Karpas-422 (cell line): Measurements from ENCODE around the gene POU6F2. TPM values are rescaled to one million over a fixed set of nuclear protein-coding genes. Genes with fewer than 3 reads are reported as not detected.
"Not testable (repeated sequence)": the region's sequence is repeated elsewhere in the genome, so short reads cannot be mapped to it uniquely, and the experiment has no call there.

ENCODE experiments used
- DNase-seq: peaks from one replicate; pipeline ENCODE4 v3.0.0-alpha.2; 2015
- H2AFZ ChIP-seq: fragments of 200-600 bp; sonication (generic); 2 replicates; pipeline ENCODE4 v1.6.1; 2014; ENCODE audit warnings: antibody characterized with exemption, low read length, mixed read lengths
- H3K27ac ChIP-seq: fragments of 200-600 bp; sonication (generic); 2 replicates; pipeline ENCODE4 v1.5.1; 2014; ENCODE audit warnings: mild to moderate bottlenecking, low read length, moderate library complexity
- H3K27me3 ChIP-seq: fragments of 200-600 bp; sonication (generic); 2 replicates; pipeline ENCODE4 v1.6.1; 2014; ENCODE audit warnings: low read length, mixed read lengths
- H3K36me3 ChIP-seq: fragments of 200-600 bp; sonication (generic); 2 replicates; pipeline ENCODE4 v1.6.1; 2014; ENCODE audit warnings: low read length, mixed read lengths; ENCODE audit not compliant: insufficient read depth
- H3K4me1 ChIP-seq: fragments of 200-600 bp; sonication (generic); 2 replicates; pipeline ENCODE4 v1.6.1; 2014; ENCODE audit warnings: mild to moderate bottlenecking, low read length, mixed read lengths
- H3K4me2 ChIP-seq: fragments of 200-600 bp; sonication (generic); 2 replicates; pipeline ENCODE4 v1.6.1; 2014; ENCODE audit warnings: low read length, low read depth, mild to moderate bottlenecking; ENCODE audit not compliant: poor library complexity, severe bottlenecking
- H3K4me3 ChIP-seq: fragments of 200-600 bp; sonication (generic); 2 replicates; pipeline ENCODE4 v1.5.1; 2014; ENCODE audit warnings: mild to moderate bottlenecking, antibody characterized with exemption, low read length, mixed read lengths
- H3K79me2 ChIP-seq: fragments of 200-600 bp; sonication (generic); 2 replicates; pipeline ENCODE4 v1.6.1; 2014; ENCODE audit warnings: mild to moderate bottlenecking, low read length, mixed read lengths
- H3K9ac ChIP-seq: fragments of 200-600 bp; sonication (generic); 2 replicates; pipeline ENCODE4 v1.6.0; 2014; ENCODE audit warnings: low read length
- H3K9me2 ChIP-seq: fragments of 200-600 bp; sonication (generic), shearing (Covaris generic); replicated peaks from 2 replicates; pipeline ENCODE4 v1.6.0; 2014; ENCODE audit warnings: mild to moderate bottlenecking, low read length, moderate library complexity; ENCODE audit not compliant: insufficient read depth
- H3K9me3 ChIP-seq: fragments of 300-700, 200-600 bp; sonication (generic); 2 replicates; pipeline ENCODE4 v1.6.1; 2014; ENCODE audit warnings: low read length, mixed read lengths
- H4K20me1 ChIP-seq: fragments of 200-600 bp; sonication (generic); 2 replicates; pipeline ENCODE4 v1.6.1; 2014; ENCODE audit warnings: mild to moderate bottlenecking, antibody characterized with exemption, low read length, low read depth; ENCODE audit not compliant: insufficient read depth
- total RNA-seq: library from RNA; depleted of rRNA; stranded (reverse); fragments of >200 nt; shearing (Covaris generic); gene quantifications from 2 replicates; pipeline ENCODE4 v1.2.3, GENCODE V29; 2014; ENCODE audit warnings: low replicate concordance

POU6F2 gene
- total RNA-seq, 1 experiment from 2014 or later, result not detected

DNA sequence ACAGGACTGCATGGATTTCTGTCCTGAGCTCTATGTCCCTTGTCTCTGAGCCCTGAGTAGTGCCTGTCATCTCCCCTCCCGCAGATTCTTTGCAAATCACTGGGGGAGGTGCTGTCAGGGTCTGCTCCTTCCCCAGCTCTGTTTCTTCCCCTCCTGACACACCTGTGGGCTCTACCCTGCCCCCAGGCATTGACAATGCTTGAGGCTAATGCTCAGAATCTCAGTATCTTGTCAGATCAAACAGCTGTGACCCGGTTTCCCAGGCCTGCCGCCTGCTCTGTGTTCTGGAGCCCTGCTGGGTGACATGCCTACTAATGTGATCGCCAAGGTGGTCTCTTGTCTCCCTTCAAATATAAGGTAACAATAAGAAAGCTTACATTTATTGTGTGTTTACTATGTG is 209.0 kb downstream of the POU6F2 start:
- Histone ChIP-seq H3K9me2 (no peaks in the 10 kb centered on the region), H3K4me3 (no peak overlapping the region), H3K27me3 (no peaks in the 10 kb centered on the region), H3K9ac (no peak overlapping the region), H3K79me2 (no peaks in the 10 kb centered on the region), H3K4me2 (no peak overlapping the region), H3K4me1 (peaks cover 11% of the 10 kb centered on the region), H2AFZ (no peak overlapping the region), H3K36me3 (no peaks in the 10 kb centered on the region), H3K9me3 (no peaks in the 10 kb centered on the region), H4K20me1 (no peaks in the 10 kb centered on the region), H3K27ac (no peak overlapping the region)
- no peak for DNase-seq

GRCh38 chr7:39187130-39187529 is 209.4 kb downstream of the POU6F2 start:
- Histone ChIP-seq H3K9me2 (no peaks in the 10 kb centered on the region), H3K4me1 (peaks cover 11% of the 10 kb centered on the region), H3K4me3 (no peak overlapping the region), H3K9me3 (no peaks in the 10 kb centered on the region), H3K79me2 (no peaks in the 10 kb centered on the region), H4K20me1 (no peaks in the 10 kb centered on the region), H3K27me3 (no peaks in the 10 kb centered on the region), H3K9ac (no peak overlapping the region), H3K36me3 (no peaks in the 10 kb centered on the region), H3K27ac (no peak overlapping the region), H3K4me2 (no peak overlapping the region), H2AFZ (no peak overlapping the region)
- DNase-seq, result no peak

DNA sequence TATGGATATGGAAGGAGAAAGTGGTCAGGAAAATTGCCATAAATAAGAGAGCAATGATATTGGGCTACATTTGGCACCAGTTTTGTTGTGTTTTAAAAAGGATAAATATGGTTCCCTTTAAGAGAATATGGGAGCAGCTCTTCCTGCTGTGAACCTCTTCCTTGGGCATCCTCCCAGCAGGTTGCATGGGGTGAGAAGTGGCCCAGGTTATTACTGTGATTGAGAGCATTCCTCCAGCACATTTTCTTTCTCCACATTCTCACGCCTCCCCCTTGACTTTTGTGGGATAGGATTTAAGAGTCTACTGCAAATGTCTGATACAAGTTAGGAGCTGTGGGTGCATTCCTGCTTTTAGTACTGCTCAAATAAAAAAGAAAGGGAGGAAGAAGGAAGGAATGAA is 214.8 kb downstream of the POU6F2 start:
- H3K9me2 ChIP-seq, result no peaks in the 10 kb centered on the region
- no peak overlapping the region for H3K27ac ChIP-seq
- DNase-seq, result no peak
- H3K79me2 ChIP-seq, result no peaks in the 10 kb centered on the region
- no peaks in the 10 kb centered on the region for H4K20me1 ChIP-seq
- H3K9ac ChIP-seq, result no peak overlapping the region
- no peaks in the 10 kb centered on the region for H3K27me3 ChIP-seq
- H3K4me1 ChIP-seq, result no peaks in the 10 kb centered on the region
- H3K4me2 ChIP-seq, result no peak overlapping the region
- H2AFZ ChIP-seq, result no peak overlapping the region
- H3K36me3 ChIP-seq, result no peaks in the 10 kb centered on the region
- no peak overlapping the region for H3K4me3 ChIP-seq
- no peaks in the 10 kb centered on the region for H3K9me3 ChIP-seq

DNA sequence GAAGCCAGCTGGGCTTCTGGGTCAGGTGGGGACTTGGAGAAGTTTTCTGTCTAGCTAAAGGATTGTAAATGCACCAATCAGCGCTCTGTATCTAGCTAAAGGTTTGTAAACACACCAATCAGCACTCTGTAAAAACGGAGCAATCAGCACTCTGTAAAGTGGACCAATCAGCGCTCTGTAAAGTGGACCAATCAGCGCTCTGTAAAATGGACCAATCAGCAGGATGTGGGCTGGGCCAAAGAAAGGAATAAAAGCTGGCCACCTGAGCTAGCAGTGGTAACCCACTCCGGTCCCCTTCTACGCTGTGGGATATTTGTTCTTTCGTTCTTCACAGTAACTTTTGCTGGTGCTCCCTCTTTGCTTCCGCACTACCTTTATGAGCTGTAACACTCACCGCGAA is 216.7 kb downstream of the POU6F2 start:
- H3K36me3 ChIP-seq, H4K20me1 ChIP-seq, H3K4me2 ChIP-seq, H3K9ac ChIP-seq, H3K79me2 ChIP-seq, DNase-seq, H3K27ac ChIP-seq, H3K4me1 ChIP-seq, H3K27me3 ChIP-seq, H3K9me3 ChIP-seq, H2AFZ ChIP-seq, H3K9me2 ChIP-seq, H3K4me3 ChIP-seq: not testable (repeated sequence)

GRCh38 chr7:39195967-39196366 is 218.3 kb downstream of the POU6F2 start:
- Histone ChIP-seq H3K36me3 (no peaks in the 10 kb centered on the region), H2AFZ (no peak overlapping the region), H3K27me3 (no peaks in the 10 kb centered on the region), H3K79me2 (no peaks in the 10 kb centered on the region), H4K20me1 (no peaks in the 10 kb centered on the region), H3K9me2 (no peaks in the 10 kb centered on the region), H3K4me3 (no peak overlapping the region), H3K27ac (no peak overlapping the region), H3K9ac (no peak overlapping the region), H3K4me1 (no peaks in the 10 kb centered on the region), H3K9me3 (no peaks in the 10 kb centered on the region), H3K4me2 (no peak overlapping the region)
- DNase-seq, result no peak

DNA sequence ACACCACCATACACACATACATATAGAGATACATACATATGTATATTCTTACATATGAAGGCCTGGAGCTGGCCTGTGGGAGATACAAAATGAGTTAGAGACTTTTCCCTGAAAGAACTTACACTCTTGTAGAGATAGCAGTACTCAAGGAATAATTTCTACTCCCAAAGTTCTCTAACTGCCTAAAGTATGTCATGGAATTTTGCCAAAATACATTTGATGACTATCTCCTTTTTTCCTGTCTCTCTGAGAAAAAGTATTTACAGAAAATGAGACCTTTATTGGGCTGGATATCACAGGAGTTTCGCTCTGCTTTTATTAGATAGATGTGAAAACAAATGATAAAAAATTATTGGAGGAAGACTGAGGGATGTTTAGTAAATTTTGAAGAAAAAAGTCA is 220.1 kb downstream of the POU6F2 start:
- no peaks in the 10 kb centered on the region for H3K9me2 ChIP-seq
- no peaks in the 10 kb centered on the region for H3K4me1 ChIP-seq
- DNase-seq, result no peak
- H3K9ac ChIP-seq, result no peak overlapping the region
- no peaks in the 10 kb centered on the region for H3K9me3 ChIP-seq
- no peaks in the 10 kb centered on the region for H3K36me3 ChIP-seq
- H4K20me1 ChIP-seq, result no peaks in the 10 kb centered on the region
- no peaks in the 10 kb centered on the region for H3K27me3 ChIP-seq
- no peak overlapping the region for H2AFZ ChIP-seq
- H3K4me3 ChIP-seq, result no peak overlapping the region
- H3K27ac ChIP-seq, result no peak overlapping the region
- no peak overlapping the region for H3K4me2 ChIP-seq
- H3K79me2 ChIP-seq, result no peaks in the 10 kb centered on the region

DNA sequence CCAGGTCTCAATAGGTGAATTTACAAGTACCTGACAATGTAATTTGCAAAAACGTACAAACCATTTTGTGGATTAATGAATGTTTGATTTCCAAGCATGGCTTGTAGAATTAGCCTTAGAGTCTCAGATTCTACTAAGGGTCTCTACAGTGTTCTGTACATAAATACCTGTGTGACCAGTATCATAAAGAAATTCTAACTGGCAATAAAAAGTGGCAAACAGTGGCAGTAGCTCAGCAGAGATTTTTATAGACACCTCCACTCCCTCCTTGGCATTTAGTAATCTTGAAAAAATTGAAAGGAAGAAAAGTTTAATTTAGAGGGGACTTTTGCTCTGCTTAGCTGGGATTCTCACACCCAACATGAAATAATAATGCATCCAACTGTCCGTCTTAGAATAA is 220.8 kb downstream of the POU6F2 start:
- Histone ChIP-seq H3K4me2 (no peak overlapping the region), H3K36me3 (no peaks in the 10 kb centered on the region), H3K4me3 (no peak overlapping the region), H3K27me3 (no peaks in the 10 kb centered on the region), H3K4me1 (no peaks in the 10 kb centered on the region), H3K9me2 (no peaks in the 10 kb centered on the region), H3K79me2 (no peaks in the 10 kb centered on the region), H2AFZ (no peak overlapping the region), H3K9ac (no peak overlapping the region), H4K20me1 (no peaks in the 10 kb centered on the region), H3K9me3 (no peaks in the 10 kb centered on the region), H3K27ac (no peak overlapping the region)
- DNase-seq, result no peak

DNA sequence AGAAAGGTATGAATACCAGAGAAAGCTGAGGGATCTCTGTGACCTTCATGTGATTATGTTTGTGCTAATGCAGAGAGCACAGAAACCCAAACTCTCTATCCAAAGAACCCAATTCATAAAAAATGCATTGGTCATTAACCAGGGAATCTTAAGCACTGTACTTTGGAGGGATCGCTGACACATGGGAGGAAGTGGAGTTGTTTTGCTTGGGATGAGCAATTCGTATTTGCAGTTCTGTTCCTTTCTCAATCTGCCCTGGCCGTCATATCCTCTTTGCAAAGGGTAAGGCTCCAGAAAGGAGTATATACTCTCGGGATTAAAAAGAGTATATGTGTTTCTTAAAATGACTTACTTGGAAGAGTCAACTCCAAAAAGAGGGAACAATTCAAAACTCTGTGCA is 221.3 kb downstream of the POU6F2 start:
- H3K4me1 ChIP-seq, result no peaks in the 10 kb centered on the region
- H3K9ac ChIP-seq, result no peak overlapping the region
- no peak overlapping the region for H3K4me2 ChIP-seq
- no peak overlapping the region for H3K27ac ChIP-seq
- H3K9me2 ChIP-seq, result no peaks in the 10 kb centered on the region
- H3K9me3 ChIP-seq, result no peaks in the 10 kb centered on the region
- H3K4me3 ChIP-seq, result no peak overlapping the region
- H3K27me3 ChIP-seq, result no peaks in the 10 kb centered on the region
- H3K36me3 ChIP-seq, result no peaks in the 10 kb centered on the region
- H3K79me2 ChIP-seq, result no peaks in the 10 kb centered on the region
- no peaks in the 10 kb centered on the region for H4K20me1 ChIP-seq
- H2AFZ ChIP-seq, result no peak overlapping the region
- no peak for DNase-seq

DNA sequence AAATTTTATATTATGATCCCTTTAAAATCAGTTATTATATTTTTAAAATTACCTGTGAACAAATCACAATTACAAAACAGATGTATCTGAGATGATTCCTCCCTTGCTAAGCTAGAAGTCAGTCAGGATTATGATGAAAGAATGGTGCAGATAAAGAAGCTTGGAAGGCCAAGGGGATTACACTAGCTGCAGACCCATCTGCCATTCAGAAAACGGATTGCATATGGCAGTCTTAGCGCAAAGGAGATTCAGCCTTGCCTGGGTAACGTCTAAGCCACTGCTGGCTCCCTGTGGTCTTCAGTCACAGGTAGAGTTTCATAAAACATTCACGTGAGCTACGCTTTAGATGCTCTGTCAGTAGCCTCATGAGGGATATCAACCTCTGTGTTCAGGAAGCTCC is 222.2 kb downstream of the POU6F2 start:
- Histone ChIP-seq H4K20me1 (no peaks in the 10 kb centered on the region), H3K4me3 (no peak overlapping the region), H3K4me2 (no peak overlapping the region), H3K9me2 (no peaks in the 10 kb centered on the region), H3K9me3 (no peaks in the 10 kb centered on the region), H3K36me3 (no peaks in the 10 kb centered on the region), H2AFZ (no peak overlapping the region), H3K4me1 (no peaks in the 10 kb centered on the region), H3K27me3 (no peaks in the 10 kb centered on the region), H3K27ac (no peak overlapping the region), H3K79me2 (no peaks in the 10 kb centered on the region), H3K9ac (no peak overlapping the region)
- DNase-seq, result no peak
